GM19099 (cell line): ENCODE measurements around the gene ARL9.

ENCODE experiments used
- POLR2A ChIP-seq: IDR thresholded peaks from 3 replicates; pipeline ENCODE4 v1.6.1; 2011; ENCODE audit warnings: low read depth; ENCODE audit not compliant: insufficient read length; ENCODE audit errors: extremely low read depth

The ARL9 gene

GRCh38 chr4:56496241-56496640 lies 9.3 kb upstream of the ARL9 start:
- no peak for TF ChIP-seq POLR2A

GRCh38 chr4:56511098-56511497 lies 5.5 kb downstream of the ARL9 start:
- TF ChIP-seq POLR2A: no peak

DNA sequence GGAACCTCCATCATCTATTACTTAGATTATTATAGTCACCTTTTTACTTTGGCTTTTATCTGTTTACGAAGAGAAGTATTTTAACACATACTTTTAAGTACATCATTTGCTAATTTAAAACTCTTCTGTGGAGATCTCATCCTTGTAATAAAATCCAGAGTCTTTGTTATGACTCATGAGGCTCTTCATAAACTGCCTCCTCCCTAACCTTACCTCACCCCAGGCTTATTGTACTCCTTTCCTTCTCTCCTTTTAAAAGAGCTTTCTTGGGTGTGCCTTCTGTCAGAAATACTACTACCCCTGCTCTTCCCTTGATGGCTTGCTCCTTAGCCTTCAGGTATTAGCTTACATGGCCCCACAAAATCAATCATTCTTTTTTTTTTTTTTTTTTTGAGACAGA lies 6.6 kb downstream of the ARL9 start:
- TF ChIP-seq POLR2A: no peak

DNA sequence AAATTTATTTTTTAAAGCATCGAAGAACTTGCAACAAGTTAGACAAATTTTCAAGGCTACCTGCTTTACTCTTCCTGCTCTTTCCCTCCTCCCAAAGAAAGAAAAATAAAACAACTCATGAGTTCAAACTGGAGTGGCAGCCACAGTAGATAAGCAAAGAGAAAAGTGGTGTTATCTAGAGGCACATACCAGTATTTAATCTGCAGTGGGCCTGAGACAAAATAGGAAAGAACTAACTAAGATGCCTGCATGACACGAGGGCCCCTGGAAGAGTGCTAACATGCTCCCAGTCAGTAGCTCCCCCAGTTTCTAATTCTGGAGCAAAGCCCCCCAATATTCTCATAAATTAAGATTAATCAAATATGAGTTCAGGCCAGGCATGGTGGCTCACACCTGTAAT lies 7.9 kb downstream of the ARL9 start:
- TF ChIP-seq POLR2A: no peak

- TF ChIP-seq POLR2A: no peak
These were observed 24.9 kb downstream of the ARL9 start for GRCh38 chr4:56530269-56531148.

- no peak for TF ChIP-seq POLR2A
These were observed 25.7 kb downstream of the ARL9 start for GRCh38 chr4:56531149-56531770.

DNA sequence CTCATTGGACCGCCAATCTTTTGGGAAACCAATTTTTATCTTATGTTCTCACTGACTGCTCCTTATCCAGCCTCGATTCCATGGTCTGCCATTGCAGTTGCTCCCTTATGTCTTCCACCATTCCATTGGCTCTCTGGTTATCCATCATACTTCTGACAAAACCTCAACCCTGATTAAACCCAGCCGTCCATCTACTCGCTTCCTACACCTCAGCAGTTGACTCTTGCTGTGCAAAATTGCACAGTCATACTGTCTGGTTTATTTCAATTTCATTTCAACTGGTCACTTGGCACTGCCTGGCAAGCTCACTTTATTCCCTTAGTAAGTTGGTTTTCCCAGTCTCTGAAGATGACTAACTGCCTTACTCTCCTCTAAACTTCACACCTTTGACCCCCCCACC lies 26.2 kb downstream of the ARL9 start:
- no peak for TF ChIP-seq POLR2A

DNA sequence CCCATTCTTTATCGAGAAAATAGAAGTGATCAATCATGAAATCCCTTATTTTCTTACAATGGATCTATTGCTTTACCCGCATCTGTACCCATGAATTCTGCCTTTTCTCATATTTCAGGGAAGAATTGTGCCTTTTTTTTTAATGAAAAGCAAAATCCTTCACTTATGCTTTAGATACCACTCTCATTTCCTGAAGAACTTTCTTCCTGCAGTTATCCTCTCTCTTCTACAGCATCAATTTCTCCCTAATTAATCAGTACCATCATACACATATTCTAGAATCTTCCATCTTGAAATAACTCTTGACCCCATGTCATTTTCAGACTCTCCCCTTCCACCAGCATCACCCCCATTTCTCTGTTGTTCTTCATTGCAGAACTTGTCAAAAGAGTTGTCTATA lies 26.6 kb downstream of the ARL9 start:
- no peak for TF ChIP-seq POLR2A

DNA sequence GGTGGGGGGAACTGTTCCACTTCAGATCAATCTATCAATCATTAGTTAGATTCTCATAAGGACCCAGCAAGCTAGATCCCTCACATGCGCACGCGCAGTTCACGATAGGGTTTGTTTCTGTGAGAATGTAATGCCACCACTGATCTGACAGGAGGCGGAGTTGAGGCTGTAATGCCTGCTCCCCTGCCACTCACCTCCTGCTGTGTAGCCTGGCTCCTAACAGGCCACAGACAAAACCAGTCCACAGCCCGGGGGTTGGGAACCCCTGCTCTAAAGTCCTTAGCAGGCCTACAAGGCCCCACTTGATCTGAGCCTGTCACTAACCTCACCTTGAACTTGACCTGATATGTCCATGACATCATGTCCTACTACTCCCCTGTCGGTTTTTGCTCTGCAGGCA lies 30.3 kb downstream of the ARL9 start:
- TF ChIP-seq POLR2A: no peak

GRCh38 chr4:56537147-56537546 lies 31.6 kb downstream of the ARL9 start:
- TF ChIP-seq POLR2A: no peak

DNA sequence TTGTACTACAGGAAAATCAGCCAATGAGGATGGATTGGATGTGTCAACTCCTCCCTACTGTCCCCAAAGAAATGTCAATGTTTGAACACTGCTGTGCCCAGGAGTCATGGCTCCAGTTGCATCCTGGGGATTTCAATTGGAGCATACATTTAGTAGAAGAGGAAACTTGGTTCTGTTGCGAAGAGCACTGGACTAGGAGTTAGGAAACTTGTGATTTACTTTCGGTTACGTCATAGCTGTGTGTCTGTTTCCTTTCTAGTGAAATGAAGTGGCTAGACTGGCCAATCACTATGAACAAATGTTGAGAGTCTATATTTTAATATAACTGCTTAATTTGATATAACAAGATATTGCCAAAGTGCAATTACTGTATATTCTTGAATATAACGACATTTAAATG lies 35.2 kb downstream of the ARL9 start:
- TF ChIP-seq POLR2A: no peak

DNA sequence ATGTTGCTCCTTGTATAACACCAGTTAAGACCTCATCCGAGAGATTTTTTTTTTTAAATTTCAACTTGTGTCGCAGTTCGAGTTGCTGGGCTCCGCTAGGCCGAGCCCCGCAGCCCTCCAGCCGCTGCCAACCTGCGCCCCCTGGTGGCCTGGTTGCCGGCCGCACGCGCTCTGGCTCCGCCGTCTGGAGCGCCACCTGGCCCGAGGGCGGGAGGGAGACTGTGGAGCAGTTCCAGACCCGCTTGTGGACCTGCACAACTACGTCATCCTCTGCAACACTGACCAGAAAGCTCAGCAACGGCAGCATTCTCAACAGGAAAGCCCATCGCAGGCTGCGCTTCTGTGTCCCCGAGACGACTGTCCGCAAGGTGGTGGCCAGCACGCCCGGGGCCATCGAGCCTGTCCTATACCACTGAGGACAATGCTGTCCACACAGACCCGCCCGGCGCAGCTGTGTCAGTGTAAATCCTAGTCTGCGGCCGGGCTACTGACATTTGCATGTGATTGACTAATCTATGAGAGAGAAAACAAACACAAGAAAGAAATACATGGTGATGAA lies 39.1 kb downstream of the ARL9 start:
- TF ChIP-seq POLR2A: no peak

DNA sequence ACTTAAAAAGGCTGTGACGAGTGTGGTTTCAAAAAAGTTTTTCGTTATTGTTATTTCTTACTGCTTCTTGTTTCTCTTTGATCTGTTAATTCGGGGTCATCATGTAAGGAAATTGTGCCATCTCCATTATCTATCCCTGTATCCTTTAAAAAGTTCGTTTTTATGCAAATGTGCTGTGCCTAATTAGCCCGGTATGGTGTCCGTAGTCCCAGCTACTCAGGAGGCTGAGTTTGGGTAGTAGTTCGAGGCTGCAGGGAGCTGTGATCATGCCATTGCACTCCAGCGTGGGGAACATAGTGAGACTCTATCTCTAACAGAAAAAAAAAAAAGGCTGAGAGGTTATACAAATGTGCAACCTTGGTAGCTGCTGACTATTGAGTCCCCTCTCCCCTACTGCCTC lies 45.1 kb downstream of the ARL9 start:
- no peak for TF ChIP-seq POLR2A

DNA sequence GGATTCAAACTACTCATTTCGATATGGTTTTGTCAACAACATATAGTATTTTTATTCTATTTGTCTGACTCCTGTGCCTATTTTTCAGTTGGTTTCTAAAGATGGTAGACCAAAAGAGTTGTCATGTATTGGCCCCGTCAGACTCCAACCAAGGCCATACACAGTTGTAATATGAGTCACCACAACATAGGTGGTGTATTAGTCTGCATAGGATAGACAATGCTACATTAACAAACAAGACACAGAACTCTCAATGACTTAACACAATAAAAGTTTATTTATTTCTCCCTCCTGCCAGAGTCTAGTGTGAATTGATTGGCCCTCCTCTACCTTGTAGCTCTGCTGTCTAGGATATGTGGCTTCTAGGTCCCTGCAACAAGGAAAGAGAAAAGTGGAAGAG lies 45.9 kb downstream of the ARL9 start:
- no peak for TF ChIP-seq POLR2A

DNA sequence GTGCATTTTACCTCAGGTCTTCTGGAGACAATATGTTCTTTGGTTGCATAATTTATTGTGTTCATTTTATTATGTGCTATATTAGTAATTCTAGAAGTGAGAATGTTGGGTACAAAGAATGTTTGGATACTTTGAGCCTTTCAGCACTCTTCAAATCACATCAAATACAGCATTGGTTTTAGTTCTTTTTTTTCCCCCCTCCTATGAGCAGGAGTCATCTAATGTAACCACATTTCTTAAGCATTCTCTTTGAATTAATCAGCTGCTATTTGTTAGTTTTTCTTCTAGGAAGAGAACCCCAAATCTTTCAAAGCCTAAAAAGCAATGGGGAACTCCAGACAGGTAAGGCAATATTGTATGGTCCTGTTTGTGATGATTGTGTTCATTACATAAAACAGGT lies 46.7 kb downstream of the ARL9 start:
- TF ChIP-seq POLR2A: no peak

- TF ChIP-seq POLR2A: no peak
These were observed 64.5 kb downstream of the ARL9 start for GRCh38 chr4:56570041-56570440.
